SK-N-SH (cell line): ENCODE results near the gene UST. TPM values are rescaled to one million over a fixed set of nuclear protein-coding genes. Genes with fewer than 3 reads are reported as not detected.

Source experiments
- CTCF ChIA-PET: fragments of 300-600, 350-600 bp; formaldehyde crosslinking; extraction: SDS; loops from one replicate; lab custom pipeline; 2021; lab: Yijun Ruan, JAX
- POLR2A ChIA-PET: fragments of 350-600 bp; sonication (Branson Sonifier 250); formaldehyde crosslinking; extraction: SDS; loops from one replicate; lab custom pipeline; 2020; ENCODE audit warnings: antibody characterized with exemption, inconsistent platforms; lab: Yijun Ruan, JAX
- DNase-seq: peaks from one replicate; pipeline ENCODE4 v3.0.0; 2012
- H2AFZ ChIP-seq: fragments of 200-600 bp; sonication (generic); 2 replicates; pipeline ENCODE4 v1.8.1; 2016; ENCODE audit warnings: antibody characterized with exemption, mild to moderate bottlenecking, low read depth
- H3F3A ChIP-seq: fragments of 200-600 bp; sonication (generic); replicated peaks from 2 replicates; pipeline ENCODE3; 2016; ENCODE audit warnings: antibody characterized with exemption, mild to moderate bottlenecking; ENCODE audit not compliant: insufficient read depth
- H3K27ac ChIP-seq, 2 experiments: fragments of 200-500 bp in 1 of 2; fragments of 200-600 bp in 1 of 2; sonication (Bioruptor generic) in 1 of 2; sonication (generic), shearing (Covaris generic) in 1 of 2; 2 replicates each; pipeline versions ENCODE4 v1.5.1 to v1.6.1; 2014 to 2016; ENCODE audit warnings: low read depth in 2 of 2, inconsistent platforms in 1 of 2, low read length in 1 of 2, mild to moderate bottlenecking in 1 of 2, mixed read lengths in 1 of 2
- H3K27me3 ChIP-seq: fragments of 200-600 bp; sonication (generic), shearing (Covaris generic); 2 replicates; pipeline ENCODE4 v1.6.1; 2016; ENCODE audit warnings: mixed run types; ENCODE audit not compliant: insufficient read depth
- H3K36me3 ChIP-seq, 2 experiments: fragments of 200-500 bp in 1 of 2; fragments of 200-600 bp in 1 of 2; sonication (Bioruptor generic) in 1 of 2; sonication (generic) in 1 of 2; replicated peaks in 1 of 2; 2 replicates each; pipeline versions ENCODE3 to v1.5.1; 2014 to 2016; ENCODE audit warnings: low read length in 1 of 2, mild to moderate bottlenecking in 1 of 2; ENCODE audit not compliant: insufficient read depth in 2 of 2, control insufficient read depth in 1 of 2
- H3K4me1 ChIP-seq, 2 experiments: fragments of 200-500 bp in 1 of 2; fragments of 200-600 bp in 1 of 2; sonication (Bioruptor generic) in 1 of 2; sonication (generic), shearing (Covaris generic) in 1 of 2; 2 replicates each; pipeline versions ENCODE4 v1.5.1 to v1.6.1; 2014 to 2016; ENCODE audit warnings: low read depth in 1 of 2, low read length in 1 of 2, mixed run types in 1 of 2; ENCODE audit not compliant: insufficient read depth in 2 of 2, control insufficient read depth in 1 of 2
- H3K4me2 ChIP-seq: fragments of 200-600 bp; sonication (generic), shearing (Covaris generic); 2 replicates; pipeline ENCODE4 v1.6.1; 2017; ENCODE audit warnings: mixed run types
- H3K4me3 ChIP-seq, 2 experiments: fragments of 200-500 bp in 1 of 2; fragments of 200-600 bp in 1 of 2; sonication (Bioruptor generic) in 1 of 2; sonication (generic), shearing (Covaris generic) in 1 of 2; 2 replicates each; pipeline versions ENCODE4 v1.5.1 to v1.8.1; 2014 to 2016; ENCODE audit warnings: low read depth in 2 of 2, inconsistent platforms in 1 of 2, low read length in 1 of 2, mild to moderate bottlenecking in 1 of 2, mixed read lengths in 1 of 2, moderate library complexity in 1 of 2
- H3K79me2 ChIP-seq: fragments of 200-600 bp; sonication (generic); 2 replicates; pipeline ENCODE4 v1.8.1; 2017; ENCODE audit warnings: mild to moderate bottlenecking; ENCODE audit not compliant: insufficient read depth
- H3K9ac ChIP-seq: fragments of 200-600 bp; sonication (generic); 2 replicates; pipeline ENCODE4 v1.6.1; 2017; ENCODE audit warnings: mixed run types
- H3K9me2 ChIP-seq: fragments of 200-600 bp; sonication (generic); 2 replicates; pipeline ENCODE4 v1.6.1; 2017; ENCODE audit warnings: mixed run types
- H3K9me3 ChIP-seq: fragments of 200-600 bp; sonication (generic); 2 replicates; pipeline ENCODE4 v1.6.1; 2017; ENCODE audit warnings: mixed run types, mild to moderate bottlenecking, moderate library complexity
- H4K20me1 ChIP-seq: fragments of 200-600 bp; sonication (generic); 2 replicates; pipeline ENCODE4 v1.6.1; 2017; ENCODE audit warnings: mild to moderate bottlenecking, mixed run types; ENCODE audit not compliant: insufficient read depth
- CHD2 ChIP-seq: fragments of 150-350 bp; IDR thresholded peaks from 2 replicates; pipeline ENCODE4 v1.6.1; 2018; ENCODE audit warnings: low read length; ENCODE audit not compliant: partially characterized antibody
- FOSL2 ChIP-seq: IDR thresholded peaks from 2 replicates; pipeline ENCODE4 v1.4.0; 2012; ENCODE audit warnings: low read depth, mild to moderate bottlenecking, moderate library complexity, borderline replicate concordance
- JUND ChIP-seq: IDR thresholded peaks from 2 replicates; pipeline ENCODE4 v1.4.0; 2012
- MXI1 ChIP-seq: IDR thresholded peaks from 2 replicates; pipeline ENCODE4 v1.6.1; 2012; ENCODE audit warnings: mild to moderate bottlenecking, low read depth, low read length, improper control_type of control experiment
- RFX5 ChIP-seq: IDR thresholded peaks from 2 replicates; pipeline ENCODE4 v1.6.1; 2012; ENCODE audit warnings: mild to moderate bottlenecking, improper control_type of control experiment, low read length
- TEAD4 ChIP-seq: IDR thresholded peaks from 2 replicates; pipeline ENCODE4 v1.4.0; 2012; ENCODE audit warnings: mild to moderate bottlenecking, borderline replicate concordance; ENCODE audit not compliant: insufficient read depth
- WGBS: methylation state at CpG from one replicate; pipeline ENCODE4 v1.1.6; 2017; ENCODE audit warnings: low lambda C conversion rate; 5-methylcytosine and 5-hydroxymethylcytosine counted together
- polyA plus RNA-seq, 3 experiments: library from polyadenylated mRNA; depleted of rRNA; stranded (reverse); fragments of >200 nt; gene quantifications; 2 replicates each; pipeline ENCODE4 v1.2.3, GENCODE V29; 2012
- TF ChIP-seq, protein P1 (sequence below): fragments of 150-350 bp; IDR thresholded peaks from 2 replicates; pipeline ENCODE4 v1.6.1; 2016; ENCODE audit warnings: mild to moderate bottlenecking, low read depth, low read length
- TF ChIP-seq, protein P2 (sequence below): IDR thresholded peaks from 2 replicates; pipeline ENCODE4 v1.4.0; 2012; ENCODE audit warnings: low read depth, borderline replicate concordance

The UST gene
- polyA plus RNA-seq, 1 of the 3 experiments (the other 2 are of a cell fraction), result 1.7 TPM

DNA sequence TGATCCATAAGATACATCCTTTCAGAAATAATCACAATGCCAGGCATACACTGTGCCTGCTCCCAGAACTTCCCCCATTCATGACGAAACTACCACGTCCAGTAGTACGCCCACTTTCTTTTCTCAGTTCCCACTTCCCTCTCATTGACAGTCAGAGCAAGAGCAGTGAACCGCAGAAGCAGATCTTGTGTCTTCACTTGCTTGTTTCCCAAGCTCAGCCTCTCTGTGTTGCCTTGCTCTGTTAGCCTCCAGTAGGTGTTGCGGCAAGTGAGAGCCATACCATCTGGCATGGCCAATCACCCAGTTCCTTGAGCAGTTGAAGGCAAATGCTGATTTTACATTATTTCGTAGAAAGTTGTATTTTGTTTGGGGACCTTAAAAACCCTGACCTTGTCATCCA, 11.7 kb downstream of the UST start:
- Histone ChIP-seq H3F3A (peaks cover 4% of the 10 kb centered on the region), H3K4me2 (no peak overlapping the region), H3K27ac (no peak overlapping the region), H3K27me3 (no peaks in the 10 kb centered on the region; the same call in 1 of the 2 replicates)
- TF ChIP-seq, protein P1, sequence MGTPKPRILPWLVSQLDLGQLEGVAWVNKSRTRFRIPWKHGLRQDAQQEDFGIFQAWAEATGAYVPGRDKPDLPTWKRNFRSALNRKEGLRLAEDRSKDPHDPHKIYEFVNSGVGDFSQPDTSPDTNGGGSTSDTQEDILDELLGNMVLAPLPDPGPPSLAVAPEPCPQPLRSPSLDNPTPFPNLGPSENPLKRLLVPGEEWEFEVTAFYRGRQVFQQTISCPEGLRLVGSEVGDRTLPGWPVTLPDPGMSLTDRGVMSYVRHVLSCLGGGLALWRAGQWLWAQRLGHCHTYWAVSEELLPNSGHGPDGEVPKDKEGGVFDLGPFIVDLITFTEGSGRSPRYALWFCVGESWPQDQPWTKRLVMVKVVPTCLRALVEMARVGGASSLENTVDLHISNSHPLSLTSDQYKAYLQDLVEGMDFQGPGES, result no peak
- no peak for TF ChIP-seq CHD2
- no peak for TF ChIP-seq MXI1
- no peak for TF ChIP-seq RFX5
- no peak for TF ChIP-seq FOSL2
- no peak for TF ChIP-seq JUND
- TF ChIP-seq, protein P2, sequence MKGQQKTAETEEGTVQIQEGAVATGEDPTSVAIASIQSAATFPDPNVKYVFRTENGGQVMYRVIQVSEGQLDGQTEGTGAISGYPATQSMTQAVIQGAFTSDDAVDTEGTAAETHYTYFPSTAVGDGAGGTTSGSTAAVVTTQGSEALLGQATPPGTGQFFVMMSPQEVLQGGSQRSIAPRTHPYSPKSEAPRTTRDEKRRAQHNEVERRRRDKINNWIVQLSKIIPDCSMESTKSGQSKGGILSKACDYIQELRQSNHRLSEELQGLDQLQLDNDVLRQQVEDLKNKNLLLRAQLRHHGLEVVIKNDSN, result no peak
- TF ChIP-seq, all 33 proteins: peak for 0
- Histone ChIP-seq H3K9me3 (no peaks in the 10 kb centered on the region), H3K36me3 (no peaks in the 10 kb centered on the region), H3K9ac (no peak overlapping the region), H3K9me2 (no peaks in the 10 kb centered on the region), H3K4me3 (no peak overlapping the region), H3K4me1 (no peaks in the 10 kb centered on the region), H4K20me1 (no peaks in the 10 kb centered on the region), H2AFZ (no peak overlapping the region), H3K79me2 (no peaks in the 10 kb centered on the region)
- DNase-seq, result no peak
- ChIA-PET POLR2A (no interaction called here), CTCF (no interaction called here)
- WGBS, result 6% methylated on average over 6 of the region's 6 CpGs

DNA sequence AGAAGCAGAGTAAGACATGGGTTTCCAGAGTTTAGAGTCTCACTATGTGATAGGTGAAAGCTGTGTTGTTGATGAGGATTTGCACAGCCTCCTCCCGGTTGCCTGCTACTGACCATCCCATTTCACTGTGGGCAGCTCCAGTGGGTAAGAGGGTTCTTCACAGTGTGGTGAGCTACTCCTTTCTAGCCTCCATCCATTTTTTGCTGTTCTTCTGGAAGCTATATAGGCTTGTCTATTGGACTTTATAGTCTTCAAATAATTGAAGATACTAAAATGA, 13.4 kb downstream of the UST start:
- Histone ChIP-seq H3K79me2 (no peaks in the 10 kb centered on the region), H3K9ac (no peak overlapping the region), H3K9me3 (no peaks in the 10 kb centered on the region), H4K20me1 (no peaks in the 10 kb centered on the region), H3K4me1 (no peaks in the 10 kb centered on the region), H3K36me3 (no peaks in the 10 kb centered on the region), H3K4me3 (no peak overlapping the region), H3F3A (peaks cover 4% of the 10 kb centered on the region), H2AFZ (no peak overlapping the region), H3K27me3 (no peaks in the 10 kb centered on the region; the same call in 1 of the 2 replicates), H3K4me2 (peak overlapping the region; percentile 56; the same call in 1 of the 2 replicates), H3K27ac (peak overlapping the region in 1 of 2 experiments; percentile 53; a peak in 1 of 4 replicates), H3K9me2 (no peaks in the 10 kb centered on the region)
- TF ChIP-seq TEAD4 (no peak), JUND (no peak)
- ChIA-PET POLR2A (no interaction called here), CTCF (no interaction called here)
- no peak for DNase-seq
- 11% methylated on average over 1 of the region's 1 CpG for WGBS
